Measurements from ENCODE around the gene DOC2A. TPM values are rescaled to one million over a fixed set of nuclear protein-coding genes. Genes with fewer than 3 reads are reported as not detected.

DOC2A gene
- total and polyA plus RNA-seq, 2 donors (not counting 1 experiment from before 2014, with no cell fraction given), result not detected

DNA sequence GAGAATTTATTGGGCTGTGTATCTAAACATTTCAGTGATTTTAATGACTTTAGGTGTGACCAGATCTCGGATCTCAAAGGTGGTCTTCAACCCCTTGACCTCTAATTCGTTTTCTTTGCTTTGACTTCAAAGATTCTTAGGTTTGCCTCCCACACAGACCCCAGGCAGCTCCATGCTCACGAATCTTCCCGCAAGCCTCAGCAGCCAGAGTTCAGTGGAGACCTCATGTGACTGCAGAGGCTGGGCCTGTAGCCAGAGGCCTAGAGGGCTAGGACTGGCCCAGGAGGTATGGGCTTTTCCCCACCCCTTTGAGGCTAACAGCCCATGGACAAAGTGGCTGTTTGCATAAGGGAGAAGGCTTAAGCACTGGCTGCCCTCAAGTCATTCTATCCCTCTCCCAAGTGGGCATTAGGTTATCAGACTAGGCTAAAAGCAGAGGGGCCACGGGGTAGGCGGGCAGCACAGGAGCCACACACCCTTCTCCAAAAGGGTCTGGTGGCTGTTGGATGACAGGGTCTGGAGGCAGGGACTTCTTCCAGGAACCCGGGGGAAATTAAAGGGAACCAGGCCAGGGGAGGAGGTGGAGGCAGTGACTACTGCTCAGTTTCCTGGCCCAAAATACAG, 18.4 kb downstream of the DOC2A start:
- Histone ChIP-seq H3K9me3 (ENCODE audit: control extremely low read depth in 1 of 3, control insufficient read depth in 2 of 3, insufficient read depth in 1 of 3, low read length in 2 of 3) (no peaks in the 10 kb centered on the region), H2AFZ (ENCODE audit: insufficient read depth, low read depth, low read length, poor library complexity, severe bottlenecking) (no peak overlapping the region), H3K4me3 (ENCODE audit: control extremely low read depth in 1 of 5, extremely low read depth in 1 of 5, insufficient read depth in 1 of 5, low read depth in 2 of 5, low read length in 4 of 5) (no peak overlapping the region), H3K4me2 (replicated peaks; ENCODE audit: low read depth, low read length, poor library complexity, severe bottlenecking) (no peak overlapping the region), H3K27me3 (replicated peaks in 1 of 4; ENCODE audit: control extremely low read depth in 1 of 4, control insufficient read depth in 3 of 4, insufficient read depth in 4 of 4, low read length in 3 of 4) (no peaks in the 10 kb centered on the region), H3K4me1 (ENCODE audit: control insufficient read depth in 2 of 2, insufficient read depth in 2 of 2, low read length in 2 of 2) (peaks cover 15 to 22% of the 10 kb centered on the region in 2 donors), H3K9ac (ENCODE audit: low read length) (no peak overlapping the region), H4K20me1 (ENCODE audit: control insufficient read depth, insufficient read depth, low read length, poor library complexity, severe bottlenecking) (no peaks in the 10 kb centered on the region), H3K27ac (ENCODE audit: low read length in 2 of 2) (no peak overlapping the region), H3K36me3 (replicated peaks in 1 of 2; ENCODE audit: control extremely low read depth in 1 of 2, control insufficient read depth in 1 of 2, extremely low read depth in 1 of 2, insufficient read depth in 2 of 2, low read length in 1 of 2) (peaks cover 0 to 38% of the 10 kb centered on the region in 2 experiments), H3K79me2 (ENCODE audit: control insufficient read depth, insufficient read depth, low read length) (peaks cover 13% of the 10 kb centered on the region)
- no peaks in the 10 kb centered on the region for H3K27me3 Mint-ChIP-seq
- H3K4me3 Mint-ChIP-seq, result peak overlapping the region; percentile 32
- TF ChIP-seq, protein P1, sequence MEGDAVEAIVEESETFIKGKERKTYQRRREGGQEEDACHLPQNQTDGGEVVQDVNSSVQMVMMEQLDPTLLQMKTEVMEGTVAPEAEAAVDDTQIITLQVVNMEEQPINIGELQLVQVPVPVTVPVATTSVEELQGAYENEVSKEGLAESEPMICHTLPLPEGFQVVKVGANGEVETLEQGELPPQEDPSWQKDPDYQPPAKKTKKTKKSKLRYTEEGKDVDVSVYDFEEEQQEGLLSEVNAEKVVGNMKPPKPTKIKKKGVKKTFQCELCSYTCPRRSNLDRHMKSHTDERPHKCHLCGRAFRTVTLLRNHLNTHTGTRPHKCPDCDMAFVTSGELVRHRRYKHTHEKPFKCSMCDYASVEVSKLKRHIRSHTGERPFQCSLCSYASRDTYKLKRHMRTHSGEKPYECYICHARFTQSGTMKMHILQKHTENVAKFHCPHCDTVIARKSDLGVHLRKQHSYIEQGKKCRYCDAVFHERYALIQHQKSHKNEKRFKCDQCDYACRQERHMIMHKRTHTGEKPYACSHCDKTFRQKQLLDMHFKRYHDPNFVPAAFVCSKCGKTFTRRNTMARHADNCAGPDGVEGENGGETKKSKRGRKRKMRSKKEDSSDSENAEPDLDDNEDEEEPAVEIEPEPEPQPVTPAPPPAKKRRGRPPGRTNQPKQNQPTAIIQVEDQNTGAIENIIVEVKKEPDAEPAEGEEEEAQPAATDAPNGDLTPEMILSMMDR (IDR thresholded peaks at IDR 0.05), result no peak
- no peak for TF ChIP-seq EZH2 (IDR thresholded peaks at IDR 0.05; ENCODE audit: borderline replicate concordance, insufficient read depth, low read depth, low read length, poor library complexity, severe bottlenecking)
- H3K27ac Mint-ChIP-seq, result peak overlapping the region; percentile 53
- intact Hi-C loops (cut with micrococcal nuclease), result no loop called here
- peaks cover 30% of the 10 kb centered on the region for H3K4me1 Mint-ChIP-seq
- POLR2A ChIA-PET, result no interaction called here
- DNase-seq (no peak), ATAC-seq (ENCODE audit: low read depth) (no peak)
- H3K9me3 Mint-ChIP-seq (ENCODE audit: insufficient read depth), result no peaks in the 10 kb centered on the region
- CTCF ChIA-PET, result interaction anchor here (1.8 kb wide), 1 partner anchor 19 kb away, joined by 5 read pairs; the partner anchor contains the start of gene TAOK2
- 92% methylated on average over 7 of the region's 7 CpGs for WGBS (ENCODE audit: insufficient coverage)

DNA sequence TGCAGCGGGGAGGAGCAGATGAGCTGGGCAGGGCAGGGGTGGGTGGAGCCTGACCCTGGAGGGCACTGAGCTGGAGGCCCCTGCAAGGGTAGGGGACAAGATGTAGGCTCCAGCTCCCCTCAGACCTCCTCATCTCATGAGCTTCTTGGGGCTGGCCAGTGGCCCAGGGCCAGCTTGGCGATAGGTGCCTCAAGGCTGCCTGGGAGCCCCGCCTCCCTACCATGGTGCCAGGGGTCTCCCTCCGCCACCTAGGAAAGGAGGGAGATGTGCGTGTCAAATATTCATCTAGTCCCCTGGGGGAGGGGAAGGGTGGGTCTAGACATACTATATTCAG, 19.3 kb downstream of the DOC2A start:
- H3K4me1 ChIP-seq (ENCODE audit: control insufficient read depth in 2 of 2, insufficient read depth in 2 of 2, low read length in 2 of 2), result peaks cover 8 to 15% of the 10 kb centered on the region in 2 donors
- H3K9me3 ChIP-seq (ENCODE audit: control extremely low read depth in 1 of 3, control insufficient read depth in 2 of 3, insufficient read depth in 1 of 3, low read length in 2 of 3), result no peaks in the 10 kb centered on the region
- TF ChIP-seq EZH2 (IDR thresholded peaks at IDR 0.05; ENCODE audit: borderline replicate concordance, insufficient read depth, low read depth, low read length, poor library complexity, severe bottlenecking), result no peak
- TF ChIP-seq, protein P1 (IDR thresholded peaks at IDR 0.05), result no peak
- intact Hi-C loops (cut with micrococcal nuclease), result no loop called here
- H3K36me3 ChIP-seq (replicated peaks in 1 of 2; ENCODE audit: control extremely low read depth in 1 of 2, control insufficient read depth in 1 of 2, extremely low read depth in 1 of 2, insufficient read depth in 2 of 2, low read length in 1 of 2), result peaks cover 0 to 43% of the 10 kb centered on the region in 2 experiments
- Mint-ChIP-seq H3K27ac (no peak overlapping the region), H3K9me3 (ENCODE audit: insufficient read depth) (no peaks in the 10 kb centered on the region), H3K4me1 (peaks cover 24% of the 10 kb centered on the region), H3K4me3 (no peak overlapping the region), H3K27me3 (no peaks in the 10 kb centered on the region)
- no peaks in the 10 kb centered on the region for H4K20me1 ChIP-seq (ENCODE audit: control insufficient read depth, insufficient read depth, low read length, poor library complexity, severe bottlenecking)
- H3K9ac ChIP-seq (ENCODE audit: low read length), result no peak overlapping the region
- H2AFZ ChIP-seq (ENCODE audit: insufficient read depth, low read depth, low read length, poor library complexity, severe bottlenecking), result no peak overlapping the region
- no peak overlapping the region for H3K4me3 ChIP-seq (ENCODE audit: control extremely low read depth in 1 of 5, extremely low read depth in 1 of 5, insufficient read depth in 1 of 5, low read depth in 2 of 5, low read length in 4 of 5)
- ChIA-PET CTCF (no interaction called here), POLR2A (interaction anchor here (1.2 kb wide), 1 partner anchor 11 kb away, joined by 6 read pairs; no protein-coding TSS in a partner anchor)
- ATAC-seq (ENCODE audit: low read depth) (no peak), DNase-seq (no peak)
- no peaks in the 10 kb centered on the region for H3K27me3 ChIP-seq (replicated peaks in 1 of 4; ENCODE audit: control extremely low read depth in 1 of 4, control insufficient read depth in 3 of 4, insufficient read depth in 4 of 4, low read length in 3 of 4)
- H3K4me2 ChIP-seq (replicated peaks; ENCODE audit: low read depth, low read length, poor library complexity, severe bottlenecking), result no peak overlapping the region
- H3K79me2 ChIP-seq (ENCODE audit: control insufficient read depth, insufficient read depth, low read length), result peaks cover 5% of the 10 kb centered on the region
- WGBS (ENCODE audit: insufficient coverage), result no CpG with 5 or more reads among the region's 5 CpGs
- H3K27ac ChIP-seq (ENCODE audit: low read length in 2 of 2), result no peak overlapping the region

Measured in B cell (primary cell).